ENCODE results near the gene ZNF791. TPM values are rescaled to one million over a fixed set of nuclear protein-coding genes. Genes with fewer than 3 reads are reported as not detected.

ZNF791 gene
- 3.9 to 5.7 TPM (median 4.9 TPM) in 5 replicates for total RNA-seq (2022; extraction: Qiagen RNA extraction; ENCODE audit: low read depth)

DNA sequence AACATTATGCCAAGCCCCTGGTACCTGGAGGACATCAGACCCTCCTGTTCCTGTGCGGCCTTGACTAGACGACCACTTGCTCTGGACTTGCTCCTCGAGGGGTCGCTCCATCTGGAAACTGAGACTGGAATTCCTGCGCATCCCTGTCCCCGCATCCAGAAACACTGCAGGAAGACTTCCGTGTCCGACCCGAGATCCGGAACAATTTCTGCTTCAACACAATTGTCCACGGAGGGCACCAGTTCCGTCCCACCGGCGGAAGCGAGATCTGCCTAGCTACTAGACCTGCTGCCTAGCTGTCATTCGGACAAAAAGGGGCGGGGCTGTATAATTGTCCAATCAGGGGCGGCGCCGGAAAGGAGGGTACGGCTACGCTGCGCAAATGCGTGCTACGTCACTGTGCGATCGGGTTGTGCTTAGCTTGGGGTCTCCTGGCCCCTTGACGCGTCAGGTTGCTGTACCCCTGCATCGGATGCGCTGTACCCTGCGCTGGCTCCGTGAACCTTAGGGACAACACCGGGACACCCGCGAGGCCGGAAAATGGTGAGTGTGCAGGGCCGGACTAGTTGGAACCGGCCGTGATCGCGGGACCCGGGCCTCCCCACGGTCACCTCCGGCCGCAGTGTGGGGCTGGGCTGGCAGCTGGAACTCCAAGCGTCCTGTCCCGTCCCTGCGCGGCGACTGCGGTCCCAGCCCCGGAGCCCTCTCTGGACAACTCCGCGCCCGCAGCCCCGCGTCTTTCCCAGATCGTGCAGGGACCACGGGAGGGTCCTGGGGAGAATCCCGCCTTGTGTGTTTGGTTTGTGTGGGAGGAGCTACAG lies at the start of gene ZNF791, which contains the start of gene ZNF490:
ZNF791 (plus strand) TSS at position 381 of the 821 bp plus-strand sequence; CDS start at position 541, 160 bp downstream.
ZNF490 (minus strand) TSS at position 274 of the 821 bp plus-strand sequence; CDS start at position 141, 133 bp downstream.

GRCh38 chr19:12666265-12667048 lies 55.7 kb downstream of the ZNF791 start, which contains the start of the genes MAN2B1 and WDR83:
TSS of gene MAN2B1 (minus strand) at chr19:12666742. CDS start at chr19:12666701, 41 bp downstream.
TSS of gene WDR83 (plus strand) at chr19:12666807. CDS start at chr19:12669791, 2,984 bp downstream.

DNA sequence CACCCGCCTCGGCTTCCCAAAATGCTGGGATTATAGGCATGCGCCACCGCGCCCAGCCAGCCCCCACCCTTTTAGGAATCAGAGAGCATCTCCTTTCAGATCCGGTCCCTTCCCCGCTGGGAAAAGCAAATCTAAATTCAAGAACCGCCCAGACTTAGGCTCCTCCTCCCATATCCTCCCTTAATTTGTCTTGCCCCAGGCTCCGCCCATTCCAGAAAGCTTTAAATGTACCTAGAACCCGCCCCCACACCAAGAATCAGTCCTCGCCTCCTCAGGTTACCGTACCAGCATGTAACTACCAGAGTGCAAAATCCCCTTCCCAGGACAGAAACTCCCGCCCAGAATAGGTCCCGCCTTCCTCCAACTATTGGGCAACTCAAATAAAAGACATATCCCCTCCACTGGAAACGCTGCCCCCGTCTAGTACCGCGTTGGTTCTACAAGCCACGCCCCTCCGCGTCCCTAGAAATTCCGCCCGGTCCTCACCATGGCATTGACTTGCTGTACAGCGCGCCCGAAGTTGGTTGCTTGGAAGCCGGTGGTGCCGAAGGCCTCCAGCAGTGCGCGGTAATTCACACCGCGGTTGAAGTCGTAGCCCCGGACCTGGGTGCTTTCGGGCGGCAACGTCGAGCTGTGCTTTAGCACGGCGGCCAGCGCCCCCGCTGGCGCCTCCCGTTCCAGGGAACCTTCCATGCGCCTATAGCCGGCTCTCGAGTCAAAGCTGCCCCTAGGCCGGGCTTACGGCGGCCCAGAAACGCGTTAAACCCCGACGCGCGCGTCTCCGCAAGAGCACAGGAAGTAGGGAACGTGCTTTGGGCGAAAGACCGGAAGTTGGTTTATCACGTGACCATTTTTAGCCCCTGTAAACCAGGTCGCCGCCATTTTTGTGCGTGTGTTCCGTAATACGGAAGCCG lies 70.6 kb downstream of the ZNF791 start, which contains the start of gene DHPS:
DHPS (minus strand) TSS at position 807 of the 914 bp plus-strand sequence; CDS start at position 693, 114 bp downstream.

Other genes with a start within 250 kb of the ZNF791 start
- gene ZNF442, start 245.2 kb upstream of the ZNF791 start, total RNA-seq (2022; extraction: Qiagen RNA extraction; ENCODE audit: low read depth): not detected in 5 replicates
- 1.3 to 2.2 TPM (median 1.6 TPM) in 5 replicates for gene ZNF799, start 209.6 kb upstream of the ZNF791 start, total RNA-seq (2022; extraction: Qiagen RNA extraction; ENCODE audit: low read depth)
- gene ZNF443, start 169.9 kb upstream of the ZNF791 start, total RNA-seq (2022; extraction: Qiagen RNA extraction; ENCODE audit: low read depth): 0.85 to 1.6 TPM (median 1.1 TPM) in 5 replicates
- gene ZNF709, start 126.1 kb upstream of the ZNF791 start, total RNA-seq (2022; extraction: Qiagen RNA extraction; ENCODE audit: low read depth): not detected in 5 replicates
- 1.8 to 2.6 TPM (median 2.0 TPM) in 5 replicates for gene ZNF564, start 59.4 kb upstream of the ZNF791 start, total RNA-seq (2022; extraction: Qiagen RNA extraction; ENCODE audit: low read depth)
- 0.49 to 1.3 TPM (median 0.65 TPM) in 5 replicates for gene ZNF490, start 107 bp upstream of the ZNF791 start, total RNA-seq (2022; extraction: Qiagen RNA extraction; ENCODE audit: low read depth)
- 12.3 to 25.9 TPM (median 21.0 TPM) in 5 replicates for gene MAN2B1, start 55.8 kb downstream of the ZNF791 start, total RNA-seq (2022; extraction: Qiagen RNA extraction; ENCODE audit: low read depth)
- gene WDR83, start 55.9 kb downstream of the ZNF791 start, total RNA-seq (2022; extraction: Qiagen RNA extraction; ENCODE audit: low read depth): 8.8 to 11.9 TPM (median 11.3 TPM) in 5 replicates
- 29.3 to 58.1 TPM (median 49.9 TPM) in 5 replicates for gene DHPS, start 71.0 kb downstream of the ZNF791 start, total RNA-seq (2022; extraction: Qiagen RNA extraction; ENCODE audit: low read depth)
- not detected in 5 replicates for gene GNG14, start 77.1 kb downstream of the ZNF791 start, total RNA-seq (2022; extraction: Qiagen RNA extraction; ENCODE audit: low read depth)
- 7.7 to 13.8 TPM (median 12.2 TPM) in 5 replicates for gene FBXW9, start 85.7 kb downstream of the ZNF791 start, total RNA-seq (2022; extraction: Qiagen RNA extraction; ENCODE audit: low read depth)
- gene TNPO2, start 113.0 kb downstream of the ZNF791 start, total RNA-seq (2022; extraction: Qiagen RNA extraction; ENCODE audit: low read depth): 24.7 to 40.2 TPM (median 36.9 TPM) in 5 replicates
- gene TRIR, start 123.8 kb downstream of the ZNF791 start, total RNA-seq (2022; extraction: Qiagen RNA extraction; ENCODE audit: low read depth): 146 to 249 TPM (median 219 TPM) in 5 replicates
- gene GET3, start 126.6 kb downstream of the ZNF791 start, total RNA-seq (2022; extraction: Qiagen RNA extraction; ENCODE audit: low read depth): 63.4 to 104 TPM (median 94.9 TPM) in 5 replicates
- gene BEST2, start 140.9 kb downstream of the ZNF791 start, total RNA-seq (2022; extraction: Qiagen RNA extraction; ENCODE audit: low read depth): 0.47 to 0.85 TPM (median 0.62 TPM) in 5 replicates
- gene HOOK2, start 164.6 kb downstream of the ZNF791 start, total RNA-seq (2022; extraction: Qiagen RNA extraction; ENCODE audit: low read depth): 4.5 to 14.2 TPM (median 11.1 TPM) in 5 replicates
- 77.9 to 186 TPM (median 154 TPM) in 5 replicates for gene JUNB, start 180.6 kb downstream of the ZNF791 start, total RNA-seq (2022; extraction: Qiagen RNA extraction; ENCODE audit: low read depth)
- 0.61 to 1.1 TPM (median 0.78 TPM) in 5 replicates for gene PRDX2, start 190.9 kb downstream of the ZNF791 start, total RNA-seq (2022; extraction: Qiagen RNA extraction; ENCODE audit: low read depth)
- 4.8 to 12.3 TPM (median 8.1 TPM) in 5 replicates for gene THSD8, start 191.1 kb downstream of the ZNF791 start, total RNA-seq (2022; extraction: Qiagen RNA extraction; ENCODE audit: low read depth)
- 26.4 to 47.1 TPM (median 46.2 TPM) in 5 replicates for gene RNASEH2A, start 195.7 kb downstream of the ZNF791 start, total RNA-seq (2022; extraction: Qiagen RNA extraction; ENCODE audit: low read depth)
- gene RTBDN, start 223.7 kb downstream of the ZNF791 start, total RNA-seq (2022; extraction: Qiagen RNA extraction; ENCODE audit: low read depth): 0.29 to 0.36 TPM in 2 of 5 replicates, not detected in the others
- 0.98 to 2.5 TPM (median 2.5 TPM) in 5 replicates for gene MAST1, start 227.6 kb downstream of the ZNF791 start, total RNA-seq (2022; extraction: Qiagen RNA extraction; ENCODE audit: low read depth)